GM18507 (cell line): ENCODE data around the gene MLXIPL.
"Not testable (repeated sequence)": the region's sequence is repeated elsewhere in the genome, so short reads cannot be mapped to it uniquely, and the experiment has no call there.

Source experiments
- DNase-seq: peaks from one replicate; pipeline ENCODE4 v3.0.0; 2011; ENCODE audit warnings: low read depth; ENCODE audit not compliant: insufficient read length; ENCODE audit errors: extremely low spot score
- FAIRE-seq: peaks from 2 replicates; lab custom pipeline; 2011; peaks lifted over from hg19 to GRCh38; lab: Jason Lieb, UNC

Gene MLXIPL

GRCh38 chr7:73617520-73617919, 6.8 kb downstream of the MLXIPL start:
- not testable (repeated sequence) for FAIRE-seq, DNase-seq

- no peak for FAIRE-seq
- DNase-seq: no peak
These were observed 8.4 kb downstream of the MLXIPL start for GRCh38 chr7:73615886-73616285.

GRCh38 chr7:73614937-73615336, 9.4 kb downstream of the MLXIPL start:
- not testable (repeated sequence) for FAIRE-seq

GRCh38 chr7:73613954-73614735, 10.2 kb downstream of the MLXIPL start:
- no peak for FAIRE-seq
- no peak for DNase-seq

More at GRCh38 chr7:73614937-73615336, 9.4 kb downstream of the MLXIPL start:
- DNase-seq: not testable (repeated sequence)

GRCh38 chr7:73612598-73613269, 11.6 kb downstream of the MLXIPL start:
- no peak for FAIRE-seq
- no peak for DNase-seq

GRCh38 chr7:73611017-73611555, 13.2 kb downstream of the MLXIPL start:
- no peak for FAIRE-seq
- DNase-seq: no peak

- FAIRE-seq (no peak), DNase-seq (no peak)
These were observed 14.2 kb downstream of the MLXIPL start for GRCh38 chr7:73610105-73610504.

- not testable (repeated sequence) for FAIRE-seq, DNase-seq
These were observed 16.7 kb downstream of the MLXIPL start for GRCh38 chr7:73607692-73607983.

DNA sequence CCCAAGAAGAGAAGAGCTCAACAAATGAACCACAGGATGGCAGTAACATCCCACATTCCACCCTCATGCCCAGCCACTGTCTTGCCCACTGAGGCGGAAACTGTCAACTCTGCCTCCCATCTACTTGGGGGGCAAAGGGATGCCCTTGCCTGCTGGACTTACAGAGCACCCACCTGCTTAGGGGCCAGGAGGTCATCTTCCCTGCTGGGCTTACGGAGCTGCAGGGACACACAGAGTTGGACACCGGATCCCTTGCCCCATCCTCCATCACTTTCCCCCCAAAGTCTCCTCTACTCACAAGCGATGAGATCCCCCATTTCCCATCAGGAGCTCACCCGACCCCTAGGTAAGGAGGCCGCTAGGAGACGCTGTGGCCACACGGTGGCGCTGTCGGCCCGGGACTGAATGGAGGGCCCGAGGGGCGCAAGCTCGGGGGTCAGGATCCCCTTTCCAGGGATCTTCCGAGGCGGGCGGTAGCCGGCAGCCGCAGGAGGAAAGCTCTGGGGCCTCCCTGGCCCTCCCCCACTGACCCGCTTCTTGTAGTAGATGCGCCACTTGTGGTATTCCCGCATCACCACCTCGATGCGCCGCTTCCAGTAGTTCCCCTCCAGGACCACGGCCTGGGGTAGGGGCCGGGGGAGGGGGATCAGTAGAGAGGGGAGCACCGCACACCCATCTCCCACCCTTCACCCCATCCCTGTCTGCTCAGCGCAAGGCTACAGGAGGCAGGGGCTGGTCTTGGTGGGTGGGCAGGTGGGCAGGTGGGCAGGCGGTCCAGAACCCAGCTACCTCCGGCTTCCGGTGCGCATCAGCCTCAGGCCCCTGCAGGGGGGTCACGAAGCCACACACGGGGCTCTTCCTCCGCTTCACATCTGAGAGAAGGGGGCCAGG, 17.3 kb downstream of the MLXIPL start:
- FAIRE-seq (peak; percentile 51), DNase-seq (peak; percentile 68)

DNA sequence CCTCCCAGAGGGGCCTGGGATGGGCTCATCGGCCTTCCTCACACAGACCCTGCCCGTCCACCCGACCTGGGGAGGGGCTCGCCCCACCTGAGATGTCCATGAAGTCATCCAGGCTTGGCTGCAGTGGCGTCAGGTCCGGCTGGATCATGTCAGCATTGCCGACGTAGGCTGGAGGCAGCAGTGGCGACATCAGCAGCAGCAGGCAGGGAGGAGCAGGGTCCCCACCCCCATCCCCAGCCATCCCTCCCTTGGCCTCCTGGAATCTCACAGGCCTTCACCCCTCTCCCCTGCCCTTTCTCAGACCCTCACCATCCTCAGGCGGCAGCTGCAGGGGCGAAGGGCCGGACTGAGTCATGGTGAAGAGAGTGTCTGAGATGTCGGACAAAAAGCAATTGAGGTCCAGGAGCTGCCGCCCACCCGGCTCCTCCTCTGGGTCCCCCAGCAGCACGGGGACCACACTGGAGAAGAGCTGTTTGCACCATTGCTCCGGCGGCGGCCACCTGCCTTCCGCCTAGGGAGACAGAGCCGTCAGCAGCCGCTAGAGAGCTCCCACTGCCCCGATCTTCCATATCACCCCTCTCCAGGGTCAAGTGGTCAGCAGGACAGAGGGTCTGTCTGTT, 18.6 kb downstream of the MLXIPL start:
- no peak for DNase-seq
- no peak for FAIRE-seq

DNA sequence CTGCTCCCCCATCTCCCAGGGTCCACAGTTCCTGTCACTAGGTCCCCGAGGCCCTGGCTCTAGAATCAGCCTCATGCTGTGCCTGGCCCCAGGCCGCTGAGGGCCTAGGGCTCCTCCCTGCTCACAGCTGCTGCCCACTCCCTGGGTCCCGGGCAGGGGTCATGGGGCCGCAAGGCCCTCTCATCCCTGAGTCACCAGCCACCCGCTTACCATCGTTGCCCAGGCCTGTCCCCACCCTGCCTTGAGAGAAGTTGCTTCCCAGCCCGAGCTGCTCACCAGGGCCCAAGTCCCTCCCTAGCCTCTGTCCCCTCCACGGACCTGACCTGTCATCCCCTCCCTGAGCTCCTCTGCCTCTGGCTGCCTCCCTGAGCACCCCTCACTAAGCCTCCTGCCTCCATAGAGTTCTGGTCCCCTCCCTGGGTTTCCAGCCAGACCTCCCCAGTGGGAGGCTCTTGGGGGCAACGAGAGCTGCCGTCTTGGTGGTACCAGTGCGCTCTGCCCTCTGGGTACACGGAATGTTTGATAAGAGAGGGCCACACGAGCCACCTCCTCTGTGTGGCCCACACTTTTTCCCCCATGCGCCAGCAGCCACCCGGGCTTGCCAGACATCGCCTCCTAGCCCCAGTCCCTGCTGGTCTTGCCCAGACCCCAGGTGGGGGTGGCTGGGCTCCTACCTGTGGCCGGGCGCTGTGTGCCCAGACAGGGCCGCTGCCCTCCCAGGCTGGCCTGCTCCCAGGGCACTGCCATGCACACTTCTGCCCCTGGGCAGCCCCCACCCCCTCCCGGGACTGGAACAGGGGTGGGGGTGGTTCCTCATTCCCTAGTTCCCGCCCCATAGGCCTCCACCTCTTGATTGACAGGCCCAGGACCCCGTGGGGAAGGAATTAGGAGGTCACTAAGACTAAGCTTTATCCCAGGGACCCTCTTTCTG, 21.3 kb downstream of the MLXIPL start:
- no peak for DNase-seq
- FAIRE-seq: no peak

DNA sequence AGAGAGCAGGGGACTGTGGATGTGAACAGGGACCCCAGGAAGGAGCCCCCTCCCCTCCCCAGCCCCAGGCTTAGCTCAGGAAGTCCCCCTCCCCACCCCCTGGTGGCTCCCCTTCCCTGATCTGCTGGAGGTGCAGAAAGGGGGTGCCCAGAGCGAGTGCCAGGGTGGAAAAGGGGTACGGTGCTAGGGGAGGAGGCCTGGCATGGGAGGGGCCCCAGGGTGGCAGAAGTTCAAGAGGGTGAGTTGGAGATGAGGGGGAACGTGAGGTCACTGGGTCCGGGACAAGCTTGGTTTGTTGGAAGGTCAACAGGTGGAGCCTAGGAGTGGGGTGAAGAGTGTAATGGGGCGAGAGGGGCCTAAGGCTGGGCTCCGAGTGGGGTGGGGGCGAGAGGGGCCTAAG, 24.4 kb downstream of the MLXIPL start:
- DNase-seq (no peak), FAIRE-seq (no peak)

DNA sequence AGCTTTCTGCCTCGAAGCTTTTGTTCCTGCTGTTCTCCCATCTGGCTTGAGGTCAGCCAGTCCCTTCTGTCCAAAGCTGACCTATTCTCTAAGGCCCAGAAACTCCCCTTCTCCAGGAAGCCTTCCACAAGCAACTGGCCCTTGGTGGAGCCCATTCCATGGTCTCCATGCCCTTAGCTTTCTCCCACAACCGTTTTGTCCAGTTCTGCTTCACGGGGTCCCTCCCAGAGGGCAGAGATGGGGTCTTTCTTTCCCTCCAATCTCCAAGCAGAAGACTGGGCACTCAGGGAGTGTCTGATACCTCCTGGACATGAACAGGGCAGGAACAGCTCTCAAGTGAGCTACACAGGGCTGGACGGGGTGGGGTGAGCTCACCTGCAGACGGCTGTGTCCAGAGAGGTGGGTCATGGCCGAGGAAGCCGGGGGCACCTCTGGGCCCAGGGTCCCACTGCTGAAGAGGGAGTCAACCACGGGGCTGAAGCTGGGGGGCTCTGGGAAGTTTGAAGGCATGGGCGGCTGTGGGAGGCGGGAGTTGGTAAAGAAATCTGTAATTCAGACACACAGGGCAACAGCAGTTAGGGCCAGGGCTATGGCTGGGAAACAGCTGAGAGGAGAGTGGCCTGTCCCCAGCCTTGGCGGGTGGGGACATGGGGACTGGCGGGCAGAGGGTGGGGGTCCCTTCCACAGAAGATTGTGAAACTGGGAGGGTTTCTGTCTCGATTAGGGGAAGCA, 25.0 kb downstream of the MLXIPL start:
- DNase-seq: no peak

GRCh38 chr7:73597978-73598782, 26.1 kb downstream of the MLXIPL start:
- FAIRE-seq (no peak), DNase-seq (no peak)

More for the DNA sequence above, 25.0 kb downstream of the MLXIPL start:
- FAIRE-seq: no peak

GRCh38 chr7:73596191-73597065, 27.9 kb downstream of the MLXIPL start:
- DNase-seq (no peak), FAIRE-seq (no peak)

DNA sequence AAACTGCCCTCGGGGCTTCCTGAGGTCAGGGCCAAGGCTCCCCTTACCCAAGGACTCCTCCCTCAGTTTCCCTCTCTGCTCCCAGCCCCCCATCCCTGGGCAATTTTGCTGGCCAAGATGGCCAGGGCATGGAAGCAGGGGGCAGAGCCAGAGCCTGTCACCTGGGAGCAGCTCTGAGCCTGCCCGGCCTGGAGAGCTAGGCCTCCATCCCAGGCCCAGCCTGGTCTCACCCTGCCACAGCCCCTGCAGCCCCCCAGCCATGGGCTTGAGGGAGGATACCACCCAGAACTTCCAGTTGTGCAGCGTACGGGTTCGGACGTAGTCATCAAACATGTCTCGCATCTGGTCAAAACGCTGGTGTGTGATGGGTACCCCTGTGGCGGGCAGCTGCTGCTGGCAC, 29.0 kb downstream of the MLXIPL start:
- DNase-seq (no peak), FAIRE-seq (no peak)
